HG03139 (cell line): Measurements from ENCODE around the gene PRKAA2.

Experiments used
- ATAC-seq: cut with Tn5 transposase; IDR thresholded peaks from one replicate; pipeline ENCODE4 v1.9.1; 2021; ENCODE audit not compliant: unreplicated experiment

The PRKAA2 gene

DNA sequence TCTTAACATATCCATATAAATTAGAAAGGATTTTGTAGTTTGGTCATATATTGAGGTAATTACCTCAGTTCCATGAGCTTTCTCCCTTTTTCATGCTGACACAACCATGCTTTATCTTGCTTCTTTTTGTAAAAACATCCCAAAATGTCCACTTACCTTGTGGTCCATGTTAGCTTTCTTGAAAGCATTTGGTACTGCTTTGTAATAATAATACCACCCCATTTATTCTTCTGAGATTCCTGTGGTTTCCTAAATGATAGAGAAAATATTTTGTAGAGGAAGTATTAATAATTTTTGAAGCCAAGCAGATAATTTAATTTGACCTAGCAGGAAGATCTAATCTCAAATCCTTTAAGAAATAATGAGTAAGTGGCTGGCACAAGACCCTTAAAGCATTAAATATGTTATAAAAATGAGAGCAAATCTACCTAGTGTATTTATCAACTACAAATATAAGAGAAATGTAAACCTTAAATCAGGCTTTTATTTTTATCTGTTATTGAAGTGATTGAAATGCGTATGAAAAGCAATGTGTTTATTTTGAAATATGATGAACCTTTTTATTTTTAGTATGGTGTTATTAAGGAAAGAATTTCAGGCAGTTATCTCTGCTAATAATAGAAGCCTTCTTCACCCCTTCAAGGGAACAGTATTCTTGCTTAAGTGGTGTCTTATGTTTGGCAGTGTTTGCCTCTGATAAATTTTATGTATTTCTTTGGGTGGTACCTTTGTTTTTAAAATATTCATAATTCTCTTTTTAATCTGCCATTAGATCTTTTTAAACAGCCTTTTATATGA lies 9.2 kb downstream of the PRKAA2 start:
- ATAC-seq, result no peak

DNA sequence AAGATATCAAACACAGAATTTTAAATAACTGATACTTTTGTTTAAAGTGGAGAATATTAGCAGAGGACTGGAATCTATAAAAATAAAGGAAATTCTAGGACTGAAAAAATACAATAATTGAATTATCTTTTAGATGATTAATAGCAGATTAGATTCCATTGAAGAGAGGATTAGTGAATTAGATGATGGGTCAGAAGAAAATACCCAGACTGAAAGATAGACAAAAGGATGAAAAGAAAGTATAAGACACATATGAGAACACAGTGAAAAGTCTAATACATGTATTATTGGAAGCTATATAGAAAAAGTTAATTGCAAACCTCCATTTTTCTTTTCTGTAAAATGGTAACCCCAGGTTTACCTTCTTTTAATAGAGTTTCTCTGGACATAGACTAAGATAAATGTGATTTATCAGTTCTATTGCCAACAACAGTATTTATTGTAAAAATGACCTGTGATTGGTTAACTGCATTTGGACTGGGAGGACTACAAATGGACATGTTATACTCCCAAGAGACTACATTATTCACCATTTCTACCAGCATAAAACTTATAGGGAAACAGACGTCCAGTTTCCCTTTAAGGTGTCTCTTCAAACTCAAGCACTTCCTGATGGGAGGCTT lies 11.0 kb downstream of the PRKAA2 start:
- ATAC-seq, result no peak

DNA sequence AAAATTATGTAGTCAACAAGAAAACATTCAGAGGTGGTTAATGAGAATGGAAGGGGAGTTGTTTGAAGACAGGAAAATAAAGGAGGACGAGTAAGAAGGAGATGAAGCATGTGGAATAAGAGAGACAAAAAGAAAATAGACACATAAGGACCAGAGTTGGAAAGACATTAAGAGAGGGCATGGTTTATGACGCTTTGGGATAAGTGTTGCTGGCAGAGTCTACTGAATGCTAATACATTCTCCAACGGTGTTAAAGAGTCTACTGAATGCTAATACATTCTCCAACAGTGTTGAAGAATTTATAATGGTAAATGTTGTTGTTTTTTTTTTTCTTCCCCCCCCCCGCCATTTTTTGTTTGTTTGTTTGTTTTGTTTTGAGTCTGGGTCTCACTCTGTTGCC lies 13.1 kb downstream of the PRKAA2 start:
- no peak for ATAC-seq

DNA sequence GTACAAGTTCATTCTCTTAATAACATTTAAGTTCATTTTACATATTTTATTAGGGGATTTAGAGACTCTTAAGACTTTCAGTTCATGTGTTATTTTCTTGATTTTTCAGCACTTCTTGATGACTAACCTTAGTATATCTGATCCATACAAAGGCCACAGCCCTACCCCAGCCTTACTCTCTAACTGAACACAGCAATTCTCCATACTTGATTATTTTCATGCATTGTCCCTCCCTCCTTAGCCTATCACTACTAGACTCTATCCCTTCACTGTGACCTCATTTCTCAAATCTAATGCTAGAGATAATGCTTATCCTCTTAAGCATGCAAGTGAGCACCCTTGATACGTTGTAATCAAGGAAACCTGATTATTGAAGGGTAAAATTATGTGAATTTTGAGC lies 15.2 kb downstream of the PRKAA2 start:
- ATAC-seq, result no peak

DNA sequence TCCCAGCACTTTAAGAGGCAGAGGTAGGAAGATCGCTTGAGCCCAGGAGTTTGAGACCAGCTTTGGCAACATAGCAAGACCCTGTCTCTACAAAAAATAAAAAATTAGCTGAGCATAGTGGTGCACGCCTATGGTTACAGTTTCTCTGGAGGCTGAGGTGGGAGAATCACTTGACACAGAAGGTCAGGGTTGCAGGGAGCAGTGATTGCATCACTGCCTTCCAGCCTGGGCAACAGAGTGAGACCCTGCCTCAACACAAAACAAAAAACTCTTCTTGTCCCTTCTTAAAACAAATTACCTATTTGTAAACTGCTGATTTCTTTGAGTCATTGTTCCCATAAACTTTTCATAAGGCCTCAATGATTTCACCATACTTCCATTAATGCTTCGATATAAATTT lies 18.7 kb downstream of the PRKAA2 start:
- no peak for ATAC-seq

DNA sequence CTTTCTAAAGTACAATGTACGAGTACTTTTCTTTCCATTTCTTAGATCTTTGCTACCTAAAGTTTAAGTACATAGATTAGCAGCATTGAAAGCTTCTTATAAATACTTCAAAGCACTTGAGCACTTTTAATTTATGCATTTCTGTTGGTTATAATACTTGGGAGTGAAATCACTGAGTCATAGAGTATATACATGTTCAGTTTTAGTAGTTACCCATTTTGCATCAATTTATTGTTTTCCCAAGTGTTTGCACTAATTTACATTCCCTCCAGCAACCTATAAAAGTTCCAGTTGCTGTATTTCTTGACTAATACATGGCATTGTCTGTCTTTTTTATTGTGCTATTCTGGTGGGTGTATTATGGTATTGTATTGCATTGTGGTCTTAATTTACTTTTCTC lies 20.3 kb downstream of the PRKAA2 start:
- no peak for ATAC-seq

DNA sequence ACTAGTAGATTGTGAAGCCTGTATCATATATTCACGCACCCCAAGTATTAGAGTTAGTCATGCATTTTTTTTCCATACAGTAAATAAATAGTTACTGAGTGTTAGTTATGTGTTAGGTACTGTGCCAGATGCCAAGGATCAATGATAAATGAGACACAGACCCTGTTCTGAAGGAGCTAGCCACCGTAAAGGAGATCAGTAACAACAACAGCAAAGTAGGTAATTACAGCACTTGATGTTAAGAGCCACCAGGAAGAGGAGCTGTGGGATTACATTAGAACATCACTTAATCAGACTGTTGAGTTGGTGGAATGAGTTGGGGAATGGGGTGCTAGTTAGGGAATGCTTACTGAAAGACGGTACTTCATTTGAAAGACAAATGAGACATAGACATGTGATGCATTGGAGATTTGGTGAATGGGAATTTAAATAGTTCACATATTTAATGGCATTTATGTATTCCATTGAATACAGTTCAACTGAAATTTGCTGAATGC lies 21.0 kb downstream of the PRKAA2 start:
- no peak for ATAC-seq

DNA sequence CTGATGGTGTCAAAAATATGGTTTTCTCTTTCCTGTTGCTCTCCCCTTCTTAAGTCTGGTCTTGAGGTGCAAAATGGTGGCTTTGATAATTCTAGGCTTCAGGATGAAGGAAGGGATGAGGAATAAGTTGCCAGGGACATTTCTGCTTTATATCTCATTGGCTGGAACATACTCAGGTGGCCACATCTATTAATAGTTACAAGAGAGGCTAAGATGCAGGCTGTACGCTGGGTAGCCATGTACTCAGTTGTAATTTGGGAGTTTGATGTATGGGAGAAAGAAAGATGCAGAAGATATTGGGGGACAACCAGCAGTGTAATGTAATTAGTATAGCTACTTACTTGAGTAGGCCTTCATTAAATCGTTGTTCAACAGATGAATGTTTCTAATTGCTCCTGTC lies 25.2 kb downstream of the PRKAA2 start:
- ATAC-seq, result no peak

DNA sequence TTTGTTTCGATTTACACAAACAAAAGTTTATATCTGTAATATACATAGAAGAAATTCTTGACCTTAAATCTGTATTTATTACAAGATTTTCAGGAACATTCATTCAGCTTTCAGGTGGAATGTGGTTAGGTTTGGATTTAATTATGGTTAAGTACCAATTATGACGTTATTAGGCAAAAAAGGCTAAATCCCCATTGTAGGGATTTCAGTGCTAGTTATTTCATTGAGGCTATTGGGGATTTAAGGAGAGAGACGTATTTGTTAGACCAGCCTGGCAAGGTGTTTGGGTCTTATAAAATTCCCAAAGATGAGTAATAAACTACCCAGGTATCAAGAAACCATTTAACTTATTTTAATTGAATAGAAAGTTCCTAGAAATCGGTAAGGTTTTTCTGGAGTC lies 26.0 kb downstream of the PRKAA2 start:
- ATAC-seq, result no peak

DNA sequence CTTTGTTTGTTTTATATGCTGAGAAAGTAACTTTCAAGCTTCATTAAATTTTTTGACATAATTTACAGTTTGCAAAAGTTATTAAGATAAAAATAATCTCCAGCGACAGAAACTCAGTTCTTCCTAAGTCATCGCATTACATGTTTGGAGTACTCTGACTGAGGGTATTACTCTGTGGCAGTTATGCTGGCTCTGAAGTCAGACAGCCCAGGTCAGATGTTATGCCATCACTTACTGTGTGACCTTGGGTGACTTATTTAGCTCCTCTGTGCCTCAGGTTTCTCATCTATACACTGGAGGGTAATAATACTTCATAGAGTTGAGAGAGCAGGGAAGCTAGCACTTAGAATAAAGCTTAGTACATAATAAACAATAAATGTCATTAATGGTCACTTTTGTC lies 26.4 kb downstream of the PRKAA2 start:
- ATAC-seq, result no peak

DNA sequence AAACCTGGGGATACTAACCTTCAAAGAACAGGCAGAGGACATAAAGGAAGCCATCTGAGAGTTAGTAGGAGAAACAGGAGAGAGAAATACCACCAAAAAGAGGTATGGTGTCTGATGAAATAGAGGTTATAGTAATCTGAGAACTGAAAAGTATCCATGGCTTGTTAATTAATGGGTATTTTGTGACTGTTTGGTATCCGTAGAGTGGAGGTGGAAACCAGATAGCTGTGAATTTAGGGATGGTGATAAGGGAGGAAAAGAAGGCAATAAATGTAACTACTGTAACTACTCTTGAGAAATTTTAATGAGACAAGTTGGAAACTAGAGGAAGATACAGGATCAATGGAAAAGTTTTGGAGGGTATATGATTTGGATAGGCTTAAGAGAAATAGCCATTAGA lies 27.5 kb downstream of the PRKAA2 start:
- no peak for ATAC-seq

DNA sequence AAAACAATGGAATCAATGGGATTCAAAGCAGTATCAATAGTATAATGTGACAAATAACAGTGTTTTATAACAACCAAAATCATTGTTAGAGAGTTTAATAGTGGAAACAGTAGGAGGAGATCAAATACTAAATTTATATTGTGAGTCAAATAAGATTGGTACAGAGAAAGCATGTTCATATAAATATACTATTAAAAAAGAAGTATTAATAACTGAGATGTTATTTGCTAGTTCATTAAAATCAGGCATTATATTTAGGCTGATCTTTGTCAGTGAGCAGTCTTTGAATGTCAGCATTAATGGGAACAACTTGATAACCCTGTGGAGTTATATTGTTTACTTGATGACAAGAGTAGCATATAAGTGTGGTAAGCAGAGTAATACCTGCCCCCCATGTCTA lies 30.6 kb downstream of the PRKAA2 start:
- ATAC-seq, result no peak

DNA sequence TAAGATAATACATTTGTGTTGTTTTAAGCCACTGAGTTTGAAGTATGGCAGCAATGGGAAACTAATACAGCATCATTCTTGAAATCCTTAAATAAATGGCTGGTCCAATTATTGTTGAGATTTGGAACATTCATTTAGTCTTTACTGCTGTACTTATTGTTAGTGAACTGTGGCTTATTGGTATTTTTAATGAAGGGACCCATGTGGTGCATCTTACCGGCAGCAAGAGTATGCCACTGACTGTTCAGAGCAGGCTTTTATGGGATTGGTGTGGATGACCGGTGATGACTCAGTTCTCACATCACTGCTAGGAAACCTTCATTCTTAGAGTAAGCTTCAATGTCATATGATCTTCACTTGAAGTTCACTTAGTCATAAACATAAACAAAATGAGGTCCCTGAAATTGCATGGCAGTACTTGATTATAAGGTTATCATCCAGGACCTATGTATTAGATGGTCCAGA lies 31.5 kb downstream of the PRKAA2 start:
- ATAC-seq, result no peak

DNA sequence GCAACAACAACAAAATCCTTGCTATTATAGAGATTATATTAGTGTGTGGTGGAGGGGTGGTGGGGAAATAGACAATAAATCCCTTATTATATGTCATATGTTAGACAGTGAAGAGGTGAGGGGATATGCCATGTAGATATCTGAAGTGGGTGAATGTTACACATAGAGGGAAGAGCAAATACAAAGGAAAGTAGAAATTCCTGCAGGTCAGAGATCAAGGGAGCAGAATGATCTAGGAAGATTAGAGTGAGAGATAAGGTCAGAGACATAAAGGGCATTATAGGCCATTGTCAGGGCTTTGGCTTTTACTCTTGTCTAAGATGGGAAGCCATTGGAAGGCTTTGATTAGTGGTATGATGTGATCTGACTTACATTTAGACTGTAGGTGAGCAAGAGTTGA lies 38.5 kb downstream of the PRKAA2 start:
- no peak for ATAC-seq

DNA sequence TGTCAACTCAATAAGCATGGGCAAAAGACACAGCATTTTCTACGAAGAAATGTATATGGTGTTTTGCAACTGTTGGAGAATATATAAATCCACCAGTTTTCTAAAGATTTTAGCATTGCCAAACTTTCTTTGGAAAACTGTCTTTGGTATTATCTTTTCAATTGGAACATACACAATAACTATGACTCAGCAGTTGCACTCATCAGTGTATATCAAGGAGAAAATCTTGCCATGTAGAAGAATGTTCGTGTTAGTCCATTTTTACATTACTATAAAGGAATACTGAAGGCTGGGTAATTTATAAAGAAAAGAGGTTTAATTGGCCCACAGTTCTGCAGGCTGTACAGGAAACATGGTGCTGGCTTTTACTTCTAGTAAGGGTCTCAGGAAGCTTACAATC lies 41.1 kb downstream of the PRKAA2 start:
- ATAC-seq, result no peak

DNA sequence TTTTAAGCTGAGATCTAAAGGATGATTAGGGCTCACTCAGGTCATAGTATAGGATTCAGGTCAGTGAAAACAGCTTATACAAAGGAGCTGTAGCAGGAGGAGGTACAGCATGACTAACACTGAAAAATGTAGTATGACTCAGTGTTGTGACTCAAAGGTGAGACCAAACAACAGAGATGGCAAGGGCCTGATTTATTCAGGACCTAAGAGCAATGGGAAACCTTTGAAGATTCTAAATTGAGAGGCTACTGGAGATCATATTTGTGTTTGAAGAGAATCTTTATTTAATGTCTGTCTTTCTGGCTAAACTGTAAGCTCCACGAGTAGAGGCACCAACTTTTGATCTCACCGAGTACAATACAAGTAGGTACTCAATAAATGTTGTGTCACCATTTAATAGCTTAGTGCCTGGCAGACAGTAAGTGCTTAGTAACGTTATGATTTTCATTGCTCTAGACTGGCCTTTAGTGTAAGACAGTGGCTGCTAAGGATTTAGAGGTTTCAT lies 43.5 kb downstream of the PRKAA2 start:
- ATAC-seq, result no peak

DNA sequence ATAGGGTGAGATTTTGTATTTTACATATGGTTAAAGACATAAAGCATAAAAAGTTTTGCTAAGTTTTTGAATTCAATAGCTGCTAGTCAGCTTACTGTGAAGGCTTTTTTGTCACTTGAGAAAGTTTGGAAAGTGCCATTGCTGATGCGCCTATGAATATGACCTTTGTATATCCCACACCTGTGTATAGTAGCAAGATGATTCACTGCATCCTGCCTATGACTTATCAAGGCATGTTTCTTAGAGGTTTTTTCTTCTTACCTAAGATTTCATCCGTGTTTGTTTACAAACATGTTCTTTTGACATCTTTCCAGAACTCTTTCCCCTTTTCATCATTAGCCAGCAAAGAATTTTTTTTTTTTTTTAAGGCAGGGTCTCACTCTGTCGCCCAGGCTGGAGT lies 51.5 kb downstream of the PRKAA2 start:
- ATAC-seq, result no peak

DNA sequence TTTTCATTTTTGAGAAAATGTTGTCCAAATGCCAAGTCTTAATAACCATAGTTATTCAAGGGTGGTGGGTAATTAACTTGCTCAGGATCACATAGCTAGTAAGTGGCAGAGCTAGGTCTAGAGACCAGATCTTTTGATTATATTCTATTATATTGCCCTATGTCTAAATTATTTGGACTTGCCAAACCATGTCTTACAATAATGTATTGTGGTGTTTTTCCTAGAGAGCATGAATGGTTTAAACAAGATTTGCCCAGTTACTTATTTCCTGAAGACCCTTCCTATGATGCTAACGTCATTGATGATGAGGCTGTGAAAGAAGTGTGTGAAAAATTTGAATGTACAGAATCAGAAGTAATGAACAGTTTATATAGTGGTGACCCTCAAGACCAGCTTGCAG lies 58.6 kb downstream of the PRKAA2 start:
- no peak for ATAC-seq

DNA sequence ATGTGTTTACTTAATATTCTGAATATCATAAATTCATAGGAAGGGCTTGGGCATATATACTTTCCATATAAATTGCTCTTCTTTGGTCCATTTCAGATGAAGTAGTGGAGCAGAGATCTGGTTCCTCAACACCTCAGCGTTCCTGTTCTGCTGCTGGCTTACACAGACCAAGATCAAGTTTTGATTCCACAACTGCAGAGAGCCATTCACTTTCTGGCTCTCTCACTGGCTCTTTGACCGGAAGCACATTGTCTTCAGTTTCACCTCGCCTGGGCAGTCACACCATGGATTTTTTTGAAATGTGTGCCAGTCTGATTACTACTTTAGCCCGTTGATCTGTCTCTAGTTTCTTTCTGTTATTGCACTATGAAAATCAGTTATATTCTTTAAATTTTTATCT lies 62.3 kb downstream of the PRKAA2 start:
- no peak for ATAC-seq

DNA sequence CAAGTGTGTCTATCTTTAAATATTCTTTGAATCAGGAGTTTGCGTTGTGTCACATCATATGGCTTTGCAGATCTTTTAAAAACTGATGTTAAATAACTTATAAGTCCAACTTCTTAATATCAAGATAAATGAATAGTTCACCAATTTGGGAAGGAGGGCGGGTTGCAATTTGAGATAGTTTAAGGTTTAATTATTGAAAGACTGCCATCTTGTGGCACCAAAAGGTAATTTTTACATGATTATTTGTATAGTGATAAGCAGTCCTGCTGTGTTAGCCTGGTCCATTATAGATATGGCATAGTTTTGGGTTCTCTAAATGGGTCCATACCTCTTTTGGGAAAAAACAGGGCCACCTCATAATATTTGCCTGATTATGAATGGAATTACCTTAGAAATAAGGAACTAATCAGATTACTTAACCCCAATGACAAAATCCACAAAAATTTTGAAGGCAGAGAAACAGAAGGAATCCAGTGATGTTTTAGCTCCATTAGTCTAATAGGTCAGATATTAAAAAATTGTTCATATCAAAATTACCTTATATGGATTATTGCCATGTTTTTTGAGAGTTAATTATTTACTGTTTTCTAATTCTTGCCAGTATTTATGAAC lies 64.3 kb downstream of the PRKAA2 start:
- ATAC-seq, result peak; percentile 67

DNA sequence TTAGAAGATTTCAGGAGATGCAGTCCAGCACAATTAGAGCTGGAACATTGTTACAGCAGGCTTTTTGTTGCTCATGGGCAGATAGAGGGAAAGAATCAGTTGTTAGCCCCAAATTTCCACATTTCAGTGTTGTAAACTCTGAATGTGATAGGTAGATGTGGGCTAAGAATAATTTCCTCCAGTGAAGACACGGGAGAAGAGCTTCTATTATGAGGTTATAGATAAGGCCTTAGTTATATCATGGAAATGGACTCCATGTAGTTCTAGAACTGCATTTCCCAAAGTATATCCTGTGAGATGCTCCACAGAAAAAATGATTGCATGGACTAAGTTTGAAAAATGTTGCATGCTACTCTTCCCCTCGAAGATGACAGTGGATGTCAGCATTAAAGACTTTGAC lies 64.9 kb downstream of the PRKAA2 start:
- ATAC-seq, result no peak

DNA sequence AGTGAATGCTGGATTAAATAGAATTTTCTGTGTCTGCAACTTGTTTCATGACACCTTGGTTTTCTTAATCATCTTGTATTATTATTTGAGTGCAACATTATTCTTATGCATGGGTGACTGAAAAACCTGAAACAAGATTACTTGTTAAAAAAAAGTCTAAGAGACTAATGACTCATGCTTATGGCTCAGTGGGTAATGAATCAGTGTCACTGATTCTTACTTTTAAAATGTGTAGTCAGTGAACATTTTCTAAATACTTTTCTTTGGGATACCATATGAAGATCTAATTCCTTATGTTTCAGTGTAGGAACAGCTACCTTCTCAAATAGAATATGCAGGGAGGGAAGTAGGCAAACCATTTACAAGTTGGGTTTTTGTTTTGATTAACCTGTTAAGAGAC lies 65.5 kb downstream of the PRKAA2 start:
- ATAC-seq, result no peak
